HepG2 (cell line): ENCODE data around the gene WIPF2. TPM values are rescaled to one million over a fixed set of nuclear protein-coding genes. Genes with fewer than 3 reads are reported as not detected.

Source experiments
- ATAC-seq: fragments of 200-7000 bp; cut with Tn5 transposase; 3 replicates; pipeline ENCODE4 v1.9.1; 2020; ENCODE audit warnings: mild to moderate bottlenecking, moderate library complexity
- BruUV-seq: library from RNA; stranded (reverse); fragments of 400-500 nt; replicated peaks from 2 replicates; lab custom pipeline; 2021; lab: Mats Ljungman, UMichigan
- CTCF ChIA-PET: fragments of 300-600 bp; formaldehyde crosslinking; extraction: SDS; loops from one replicate; lab custom pipeline; 2021; ENCODE audit warnings: low total read pairs, inconsistent platforms, low intra/inter-chr PET ratio; lab: Yijun Ruan, JAX
- POLR2A ChIA-PET: fragments of 350-600 bp; sonication (Branson Sonifier 250); formaldehyde crosslinking; loops from one replicate; lab custom pipeline; 2020; ENCODE audit warnings: antibody characterized with exemption, inconsistent platforms; lab: Yijun Ruan, JAX
- DNase-seq: peaks from one replicate; pipeline ENCODE4 v3.0.0-alpha.2; 2015; ENCODE audit warnings: low spot score
- FAIRE-seq: peaks from 3 replicates; lab custom pipeline; 2011; peaks lifted over from hg19 to GRCh38; lab: Jason Lieb, UNC
- H2AFZ ChIP-seq: one replicate; pipeline ENCODE4 v1.6.1; 2011; ENCODE audit warnings: low read length, inconsistent platforms
- H3K27ac ChIP-seq: fragments of 300-600 bp; 3 replicates; pipeline ENCODE4 v1.8.0; 2011; ENCODE audit warnings: mixed run types, mild to moderate bottlenecking, mixed read lengths, low read length, inconsistent platforms; ENCODE audit not compliant: insufficient read depth; ENCODE audit errors: extremely low read length
- H3K27me3 ChIP-seq, 2 experiments: fragments of 200-600 bp in 1 of 2; 2 replicates in 1 of 2; 3 replicates in 1 of 2; pipeline versions ENCODE4 v1.6.0 to v1.8.0; 2011; ENCODE audit warnings: low read length in 2 of 2, mild to moderate bottlenecking in 2 of 2, moderate library complexity in 2 of 2, inconsistent platforms in 1 of 2; ENCODE audit not compliant: insufficient read depth in 2 of 2, control insufficient read depth in 1 of 2
- H3K36me3 ChIP-seq, 2 experiments: fragments of 200-600 bp in 1 of 2; replicated peaks in 1 of 2; 2 replicates in 1 of 2; 3 replicates in 1 of 2; pipeline versions ENCODE4 v1.5.1 to v1.8.0; 2011; ENCODE audit warnings: low read length in 2 of 2, inconsistent platforms in 1 of 2; ENCODE audit not compliant: insufficient read depth in 2 of 2, control insufficient read depth in 1 of 2
- H3K4me1 ChIP-seq: 2 replicates; pipeline ENCODE4 v1.5.1; 2012; ENCODE audit warnings: low read length, inconsistent platforms; ENCODE audit not compliant: insufficient read depth
- H3K4me2 ChIP-seq: 2 replicates; pipeline ENCODE4 v1.6.0; 2011; ENCODE audit warnings: low read depth, low read length, inconsistent platforms
- H3K4me3 ChIP-seq, 3 experiments: fragments of 200-600 bp in 1 of 3; sonication (generic), shearing (Covaris generic) in 1 of 3; replicated peaks in 1 of 3; 2 replicates each; pipeline ENCODE4 v1.5.1; 2011 to 2016; ENCODE audit warnings: low read length in 3 of 3, inconsistent platforms in 2 of 3, low read depth in 2 of 3, mild to moderate bottlenecking in 2 of 3, control low read depth in 1 of 3, mixed read lengths in 1 of 3; ENCODE audit not compliant: insufficient read depth in 1 of 3
- H3K79me2 ChIP-seq: one replicate; pipeline ENCODE4 v1.6.1; 2011; ENCODE audit warnings: low read length, inconsistent platforms; ENCODE audit not compliant: insufficient read depth
- H3K9ac ChIP-seq: 2 replicates; pipeline ENCODE4 v1.6.0; 2011; ENCODE audit warnings: mild to moderate bottlenecking, low read depth, low read length, inconsistent platforms; ENCODE audit not compliant: insufficient read depth
- H3K9me3 ChIP-seq: 2 replicates; pipeline ENCODE4 v1.5.1; 2012; ENCODE audit warnings: mild to moderate bottlenecking, low read length
- H4K20me1 ChIP-seq: 2 replicates; pipeline ENCODE4 v1.6.0; 2011; ENCODE audit warnings: inconsistent platforms, mild to moderate bottlenecking, low read length, moderate library complexity; ENCODE audit not compliant: insufficient read depth
- PRDM15 ChIP-seq: sonication (generic); formaldehyde crosslinking; IDR thresholded peaks from 2 replicates; pipeline ENCODE4 v1.4.0; 2020; ENCODE audit warnings: missing genetic modification reagents
- WGBS: methylation state at CpG from one replicate; pipeline ENCODE4 v1.1.6; 2017; ENCODE audit warnings: low lambda C conversion rate; 5-methylcytosine and 5-hydroxymethylcytosine counted together
- in situ Hi-C: cut with HindIII; loops from 2 replicates; pipeline ENCODE4 v1.10.0; 2017; ENCODE audit warnings: low pct_unique_long_range_greater_than_20kb; ENCODE audit not compliant: extremely low pct_ligation_motif_present
- intact Hi-C: fragments of 100-400 bp; cut with micrococcal nuclease; formaldehyde crosslinking; loops from one replicate; pipeline ENCODE4 v1.10.0; 2022; ENCODE audit not compliant: unreplicated experiment
- polyA plus RNA-seq, 8 experiments: library from polyadenylated mRNA; depleted of rRNA in 3 of 8; stranded (reverse) in 7 of 8; unstranded in 1 of 8; fragments of >200 nt; fragmentation: Illumina TruSeq in 4 of 8; extraction: Trizol in 4 of 8; gene quantifications; 2 replicates each; pipeline versions ENCODE4 v1.2.1 to v1.2.3, GENCODE V29; 2011 to 2016; ENCODE audit warnings: low read depth in 4 of 8, missing spikeins in 1 of 8, mixed read lengths in 1 of 8; ENCODE audit not compliant: insufficient read depth in 1 of 8
- total RNA-seq, 5 experiments: library from RNA; depleted of rRNA; stranded (reverse); fragments of >200 nt; fragmentation: Illumina TruSeq; extraction: Trizol; gene quantifications; 2 replicates each; pipeline ENCODE4 v1.2.3, GENCODE V29; 2016; ENCODE audit warnings: low read depth in 1 of 5
- TF ChIP-seq, protein P1 (sequence below): sonication (generic); formaldehyde crosslinking; IDR thresholded peaks from 2 replicates; pipeline ENCODE4 v1.5.0; 2020; ENCODE audit warnings: mild to moderate bottlenecking, missing genetic modification reagents, borderline replicate concordance
- TF ChIP-seq, protein P2 (sequence below): sonication (generic); formaldehyde crosslinking; IDR thresholded peaks from 2 replicates; pipeline ENCODE4 v1.5.0; 2020; ENCODE audit warnings: mild to moderate bottlenecking, missing genetic modification reagents

WIPF2 gene
- total and polyA plus RNA-seq, 2 of the 13 experiments (the other 11 are each of a cell fraction or from before 2014, with no cell fraction given) = 7.2 to 10.8 TPM

DNA sequence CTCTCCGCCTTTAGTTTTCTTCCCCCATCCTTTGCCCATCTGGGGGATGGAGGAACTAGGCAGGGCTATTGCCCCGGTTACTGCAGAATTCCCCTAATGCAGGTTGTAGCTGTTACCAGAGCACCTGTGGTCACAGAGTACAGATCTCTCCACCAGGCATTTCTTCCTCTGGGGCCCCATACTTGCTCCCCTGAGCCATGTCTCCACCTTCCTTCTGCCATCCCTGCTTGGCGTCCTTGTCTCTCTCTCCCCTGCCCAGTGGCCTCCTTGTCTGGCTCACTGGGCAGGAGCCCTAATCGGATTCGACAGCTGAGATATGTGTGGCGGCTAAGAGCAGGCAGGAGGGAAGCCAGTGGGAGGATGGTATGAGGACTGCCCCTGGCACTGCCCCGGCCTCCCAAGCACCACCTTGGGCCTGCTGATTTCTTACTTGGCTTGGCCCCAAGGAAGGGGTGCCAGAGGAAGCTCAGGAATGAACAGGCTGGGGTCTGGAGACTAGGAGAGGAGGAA, 91.8 kb downstream of the WIPF2 start:
- Histone ChIP-seq H3K4me1 (peaks cover 89% of the 10 kb centered on the region), H2AFZ (no peak overlapping the region), H4K20me1 (no peaks in the 10 kb centered on the region), H3K4me2 (no peak overlapping the region), H3K36me3 (no peaks in the 10 kb centered on the region), H3K4me3 (no peak overlapping the region), H3K9me3 (no peaks in the 10 kb centered on the region), H3K79me2 (no peaks in the 10 kb centered on the region), H3K9ac (no peak overlapping the region), H3K27ac (no peak overlapping the region), H3K27me3 (no peaks in the 10 kb centered on the region; a peak in 1 of 5 replicates)
- intact Hi-C loops = no loop called here
- TF ChIP-seq PRDM15 = no peak
- TF ChIP-seq, protein P1, sequence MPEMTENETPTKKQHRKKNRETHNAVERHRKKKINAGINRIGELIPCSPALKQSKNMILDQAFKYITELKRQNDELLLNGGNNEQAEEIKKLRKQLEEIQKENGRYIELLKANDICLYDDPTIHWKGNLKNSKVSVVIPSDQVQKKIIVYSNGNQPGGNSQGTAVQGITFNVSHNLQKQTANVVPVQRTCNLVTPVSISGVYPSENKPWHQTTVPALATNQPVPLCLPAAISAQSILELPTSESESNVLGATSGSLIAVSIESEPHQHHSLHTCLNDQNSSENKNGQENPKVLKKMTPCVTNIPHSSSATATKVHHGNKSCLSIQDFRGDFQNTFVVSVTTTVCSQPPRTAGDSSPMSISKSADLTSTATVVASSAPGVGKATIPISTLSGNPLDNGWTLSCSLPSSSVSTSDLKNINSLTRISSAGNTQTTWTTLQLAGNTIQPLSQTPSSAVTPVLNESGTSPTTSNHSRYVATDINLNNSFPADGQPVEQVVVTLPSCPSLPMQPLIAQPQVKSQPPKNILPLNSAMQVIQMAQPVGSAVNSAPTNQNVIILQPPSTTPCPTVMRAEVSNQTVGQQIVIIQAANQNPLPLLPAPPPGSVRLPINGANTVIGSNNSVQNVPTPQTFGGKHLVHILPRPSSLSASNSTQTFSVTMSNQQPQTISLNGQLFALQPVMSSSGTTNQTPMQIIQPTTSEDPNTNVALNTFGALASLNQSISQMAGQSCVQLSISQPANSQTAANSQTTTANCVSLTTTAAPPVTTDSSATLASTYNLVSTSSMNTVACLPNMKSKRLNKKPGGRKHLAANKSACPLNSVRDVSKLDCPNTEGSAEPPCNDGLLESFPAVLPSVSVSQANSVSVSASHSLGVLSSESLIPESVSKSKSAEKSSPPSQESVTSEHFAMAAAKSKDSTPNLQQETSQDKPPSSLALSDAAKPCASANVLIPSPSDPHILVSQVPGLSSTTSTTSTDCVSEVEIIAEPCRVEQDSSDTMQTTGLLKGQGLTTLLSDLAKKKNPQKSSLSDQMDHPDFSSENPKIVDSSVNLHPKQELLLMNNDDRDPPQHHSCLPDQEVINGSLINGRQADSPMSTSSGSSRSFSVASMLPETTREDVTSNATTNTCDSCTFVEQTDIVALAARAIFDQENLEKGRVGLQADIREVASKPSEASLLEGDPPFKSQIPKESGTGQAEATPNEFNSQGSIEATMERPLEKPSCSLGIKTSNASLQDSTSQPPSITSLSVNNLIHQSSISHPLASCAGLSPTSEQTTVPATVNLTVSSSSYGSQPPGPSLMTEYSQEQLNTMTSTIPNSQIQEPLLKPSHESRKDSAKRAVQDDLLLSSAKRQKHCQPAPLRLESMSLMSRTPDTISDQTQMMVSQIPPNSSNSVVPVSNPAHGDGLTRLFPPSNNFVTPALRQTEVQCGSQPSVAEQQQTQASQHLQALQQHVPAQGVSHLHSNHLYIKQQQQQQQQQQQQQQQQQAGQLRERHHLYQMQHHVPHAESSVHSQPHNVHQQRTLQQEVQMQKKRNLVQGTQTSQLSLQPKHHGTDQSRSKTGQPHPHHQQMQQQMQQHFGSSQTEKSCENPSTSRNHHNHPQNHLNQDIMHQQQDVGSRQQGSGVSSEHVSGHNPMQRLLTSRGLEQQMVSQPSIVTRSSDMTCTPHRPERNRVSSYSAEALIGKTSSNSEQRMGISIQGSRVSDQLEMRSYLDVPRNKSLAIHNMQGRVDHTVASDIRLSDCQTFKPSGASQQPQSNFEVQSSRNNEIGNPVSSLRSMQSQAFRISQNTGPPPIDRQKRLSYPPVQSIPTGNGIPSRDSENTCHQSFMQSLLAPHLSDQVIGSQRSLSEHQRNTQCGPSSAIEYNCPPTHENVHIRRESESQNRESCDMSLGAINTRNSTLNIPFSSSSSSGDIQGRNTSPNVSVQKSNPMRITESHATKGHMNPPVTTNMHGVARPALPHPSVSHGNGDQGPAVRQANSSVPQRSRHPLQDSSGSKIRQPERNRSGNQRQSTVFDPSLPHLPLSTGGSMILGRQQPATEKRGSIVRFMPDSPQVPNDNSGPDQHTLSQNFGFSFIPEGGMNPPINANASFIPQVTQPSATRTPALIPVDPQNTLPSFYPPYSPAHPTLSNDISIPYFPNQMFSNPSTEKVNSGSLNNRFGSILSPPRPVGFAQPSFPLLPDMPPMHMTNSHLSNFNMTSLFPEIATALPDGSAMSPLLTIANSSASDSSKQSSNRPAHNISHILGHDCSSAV = no peak
- TF ChIP-seq, protein P2, sequence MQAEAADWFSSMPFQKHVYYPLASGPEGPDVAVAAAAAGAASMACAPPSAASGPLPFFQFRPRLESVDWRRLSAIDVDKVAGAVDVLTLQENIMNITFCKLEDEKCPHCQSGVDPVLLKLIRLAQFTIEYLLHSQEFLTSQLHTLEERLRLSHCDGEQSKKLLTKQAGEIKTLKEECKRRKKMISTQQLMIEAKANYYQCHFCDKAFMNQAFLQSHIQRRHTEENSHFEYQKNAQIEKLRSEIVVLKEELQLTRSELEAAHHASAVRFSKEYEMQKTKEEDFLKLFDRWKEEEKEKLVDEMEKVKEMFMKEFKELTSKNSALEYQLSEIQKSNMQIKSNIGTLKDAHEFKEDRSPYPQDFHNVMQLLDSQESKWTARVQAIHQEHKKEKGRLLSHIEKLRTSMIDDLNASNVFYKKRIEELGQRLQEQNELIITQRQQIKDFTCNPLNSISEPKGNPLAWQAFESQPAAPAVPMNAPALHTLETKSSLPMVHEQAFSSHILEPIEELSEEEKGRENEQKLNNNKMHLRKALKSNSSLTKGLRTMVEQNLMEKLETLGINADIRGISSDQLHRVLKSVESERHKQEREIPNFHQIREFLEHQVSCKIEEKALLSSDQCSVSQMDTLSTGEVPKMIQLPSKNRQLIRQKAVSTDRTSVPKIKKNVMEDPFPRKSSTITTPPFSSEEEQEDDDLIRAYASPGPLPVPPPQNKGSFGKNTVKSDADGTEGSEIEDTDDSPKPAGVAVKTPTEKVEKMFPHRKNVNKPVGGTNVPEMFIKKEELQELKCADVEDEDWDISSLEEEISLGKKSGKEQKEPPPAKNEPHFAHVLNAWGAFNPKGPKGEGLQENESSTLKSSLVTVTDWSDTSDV (CRISPR knock-in tag) = no peak
- in situ Hi-C loops = no loop called here
- WGBS = 89% methylated on average over 7 of the region's 7 CpGs
- no TSS peak for BruUV-seq
- ChIA-PET CTCF (no interaction called here), POLR2A (interaction anchor here (0.9 kb wide), 2 partner anchors 32 to 42 kb away, joined by 3 read pairs; no protein-coding TSS in a partner anchor)
- no peak for ATAC-seq
- no peak for DNase-seq
- no peak for FAIRE-seq
